IPS-15b (cell line): ENCODE data around the gene MAST1.
A peak's percentile ranks its signal among the peaks of the same experiment; 100 is the strongest.
"Not testable (repeated sequence)": the region's sequence is repeated elsewhere in the genome, so short reads cannot be mapped to it uniquely, and the experiment has no call there.

Experiments used
- H3K27me3 ChIP-seq: one replicate; pipeline ENCODE4 v1.6.1; 2013; ENCODE audit warnings: low read length; ENCODE audit not compliant: control insufficient read depth, insufficient read depth
- H3K36me3 ChIP-seq: one replicate; pipeline ENCODE4 v1.6.1; 2013; ENCODE audit warnings: low read length; ENCODE audit not compliant: control insufficient read depth, insufficient read depth
- H3K4me1 ChIP-seq: one replicate; pipeline ENCODE4 v1.6.1; 2013; ENCODE audit warnings: mild to moderate bottlenecking, low read length; ENCODE audit not compliant: control insufficient read depth, insufficient read depth
- H3K4me3 ChIP-seq: one replicate; pipeline ENCODE4 v1.5.1; 2013; ENCODE audit warnings: low read depth, low read length
- H3K9ac ChIP-seq: one replicate; pipeline ENCODE4 v1.6.1; 2013; ENCODE audit warnings: low read depth, mild to moderate bottlenecking, low read length
- H3K9me3 ChIP-seq: one replicate; pipeline ENCODE4 v1.6.1; 2013; ENCODE audit warnings: mild to moderate bottlenecking, low read length; ENCODE audit not compliant: control insufficient read depth, insufficient read depth

Gene MAST1

DNA sequence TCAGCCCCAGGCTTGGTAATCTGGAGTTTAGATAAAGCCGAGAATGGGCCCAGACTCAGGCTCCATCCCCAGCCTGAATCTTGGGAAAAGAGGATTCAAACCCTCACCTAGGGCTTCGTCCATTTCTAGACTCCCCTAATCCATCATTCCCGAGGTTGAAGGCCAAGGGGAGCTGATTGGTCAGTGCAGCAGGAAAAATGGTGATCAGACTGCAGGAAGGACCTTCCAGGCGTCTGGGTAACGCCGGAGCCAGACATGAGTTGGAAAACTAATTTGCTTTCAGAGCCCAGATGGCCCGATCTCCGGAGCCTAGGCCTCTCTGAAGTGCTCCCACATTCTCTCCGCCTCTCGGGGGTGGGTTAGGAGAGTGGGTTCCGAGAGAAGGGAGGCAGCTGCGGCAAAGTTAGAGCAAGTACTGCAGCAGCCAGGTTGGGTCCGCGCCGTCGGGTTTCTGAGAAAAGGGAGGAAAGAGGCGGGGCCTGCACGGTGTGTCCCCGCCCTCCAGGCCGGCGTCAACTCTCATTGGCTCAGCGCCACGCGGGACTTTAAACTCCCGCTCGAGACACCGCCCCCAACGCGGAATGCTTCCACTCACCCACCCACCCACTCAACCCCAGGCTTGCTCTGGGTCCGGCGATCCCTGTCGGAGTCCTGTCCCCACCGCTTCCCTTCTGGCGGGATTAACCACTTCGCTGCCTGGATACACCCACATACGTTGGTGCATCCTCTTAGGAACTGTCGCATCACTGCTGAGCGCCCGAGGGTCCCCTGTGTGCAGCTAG lies 3.1 kb upstream of the MAST1 start:
- H3K4me1 ChIP-seq, result peaks cover 2% of the 10 kb centered on the region
- peaks cover 24% of the 10 kb centered on the region for H3K27me3 ChIP-seq
- H3K9ac ChIP-seq, result no peak overlapping the region
- H3K4me3 ChIP-seq, result peak overlapping the region; percentile 77
- H3K36me3 ChIP-seq, result no peaks in the 10 kb centered on the region
- H3K9me3 ChIP-seq, result no peaks in the 10 kb centered on the region

DNA sequence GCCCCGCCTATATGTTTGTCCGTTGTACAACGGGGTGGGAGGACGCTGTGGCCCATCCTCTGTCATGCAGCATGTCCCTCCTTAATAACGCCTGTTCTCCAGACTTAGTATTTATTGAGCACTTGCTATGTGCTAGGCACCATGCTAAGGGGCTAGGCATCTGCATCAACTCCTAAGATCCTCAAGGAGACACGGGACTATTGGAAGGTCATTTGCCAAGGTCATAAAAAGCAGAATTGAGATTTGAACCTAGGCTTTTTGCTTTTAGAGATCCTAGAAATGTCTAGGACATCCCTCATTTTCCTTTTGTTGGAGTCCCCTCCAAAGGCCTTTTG lies 1.8 kb upstream of the MAST1 start:
- no peak overlapping the region for H3K9ac ChIP-seq
- peak overlapping the region; percentile 23 for H3K4me3 ChIP-seq
- peaks cover 3% of the 10 kb centered on the region for H3K4me1 ChIP-seq
- peaks cover 24% of the 10 kb centered on the region for H3K27me3 ChIP-seq
- no peaks in the 10 kb centered on the region for H3K36me3 ChIP-seq
- H3K9me3 ChIP-seq, result no peaks in the 10 kb centered on the region

DNA sequence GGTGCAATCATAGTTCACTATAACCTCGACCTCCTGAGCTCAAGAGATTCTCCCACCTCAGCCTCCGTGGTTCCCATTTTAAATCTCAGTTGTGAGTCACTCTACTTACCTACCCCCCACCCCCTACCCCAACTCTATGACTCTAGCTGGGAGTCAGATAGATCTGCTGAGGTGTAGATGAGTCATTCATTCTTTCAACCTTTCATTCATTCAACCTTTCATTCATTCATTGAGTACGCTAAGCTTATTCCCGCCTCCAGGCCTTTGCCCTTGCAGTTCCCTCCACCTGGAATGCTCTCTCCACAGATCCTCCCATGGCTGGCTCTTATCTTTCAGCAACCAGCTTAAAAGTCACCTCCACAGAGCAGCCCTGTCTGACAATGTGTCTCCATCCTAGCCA lies 1.1 kb upstream of the MAST1 start:
- H3K9ac ChIP-seq, result no peak overlapping the region
- H3K27me3 ChIP-seq, result peaks cover 17% of the 10 kb centered on the region
- no peak overlapping the region for H3K4me3 ChIP-seq
- peaks cover 5% of the 10 kb centered on the region for H3K4me1 ChIP-seq
- H3K9me3 ChIP-seq, result no peaks in the 10 kb centered on the region
- H3K36me3 ChIP-seq, result no peaks in the 10 kb centered on the region

DNA sequence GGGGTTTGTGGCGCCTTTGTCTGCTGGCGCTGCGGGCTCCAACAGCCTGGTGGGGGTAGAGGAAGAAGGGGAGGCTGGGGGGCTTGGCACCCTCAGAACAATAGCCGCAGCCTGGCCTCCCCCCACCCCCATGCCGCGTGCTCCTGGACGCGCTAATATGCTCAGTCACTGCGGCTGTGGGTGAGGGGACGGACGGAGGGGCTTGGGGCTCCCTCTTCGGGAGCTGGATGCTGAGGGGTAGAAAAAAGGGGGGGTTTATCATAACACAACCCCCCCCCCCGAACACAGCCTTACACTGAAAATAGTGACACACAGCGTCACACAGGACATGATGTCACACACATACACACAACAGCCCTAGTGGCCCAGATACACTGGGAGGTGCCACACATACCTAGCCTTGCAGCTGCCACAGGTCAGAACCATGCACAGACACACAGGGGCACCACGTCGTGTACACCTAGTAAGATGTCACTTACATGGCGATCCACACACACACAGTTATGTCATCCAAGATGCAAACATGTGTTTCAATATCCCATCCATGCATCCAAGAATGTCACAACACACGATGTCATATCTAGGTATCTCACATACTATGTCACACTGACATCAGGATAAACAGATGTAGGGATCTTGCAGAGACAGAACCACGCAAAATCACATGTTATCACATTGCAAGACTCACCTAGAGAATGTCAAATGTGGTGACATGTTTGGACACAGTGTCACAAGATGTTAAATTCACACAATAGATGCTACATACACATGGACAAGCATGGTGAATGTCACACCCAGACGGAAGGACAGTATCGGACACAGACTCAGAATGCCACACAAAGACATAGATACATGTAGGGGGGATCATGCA lies 806 bp downstream of the MAST1 start:
- H3K36me3 ChIP-seq, result no peaks in the 10 kb centered on the region
- no peaks in the 10 kb centered on the region for H3K9me3 ChIP-seq
- H3K27me3 ChIP-seq, result peaks cover 16% of the 10 kb centered on the region
- H3K4me1 ChIP-seq, result peaks cover 5% of the 10 kb centered on the region
- peak overlapping the region; percentile 55 for H3K4me3 ChIP-seq
- no peak overlapping the region for H3K9ac ChIP-seq

DNA sequence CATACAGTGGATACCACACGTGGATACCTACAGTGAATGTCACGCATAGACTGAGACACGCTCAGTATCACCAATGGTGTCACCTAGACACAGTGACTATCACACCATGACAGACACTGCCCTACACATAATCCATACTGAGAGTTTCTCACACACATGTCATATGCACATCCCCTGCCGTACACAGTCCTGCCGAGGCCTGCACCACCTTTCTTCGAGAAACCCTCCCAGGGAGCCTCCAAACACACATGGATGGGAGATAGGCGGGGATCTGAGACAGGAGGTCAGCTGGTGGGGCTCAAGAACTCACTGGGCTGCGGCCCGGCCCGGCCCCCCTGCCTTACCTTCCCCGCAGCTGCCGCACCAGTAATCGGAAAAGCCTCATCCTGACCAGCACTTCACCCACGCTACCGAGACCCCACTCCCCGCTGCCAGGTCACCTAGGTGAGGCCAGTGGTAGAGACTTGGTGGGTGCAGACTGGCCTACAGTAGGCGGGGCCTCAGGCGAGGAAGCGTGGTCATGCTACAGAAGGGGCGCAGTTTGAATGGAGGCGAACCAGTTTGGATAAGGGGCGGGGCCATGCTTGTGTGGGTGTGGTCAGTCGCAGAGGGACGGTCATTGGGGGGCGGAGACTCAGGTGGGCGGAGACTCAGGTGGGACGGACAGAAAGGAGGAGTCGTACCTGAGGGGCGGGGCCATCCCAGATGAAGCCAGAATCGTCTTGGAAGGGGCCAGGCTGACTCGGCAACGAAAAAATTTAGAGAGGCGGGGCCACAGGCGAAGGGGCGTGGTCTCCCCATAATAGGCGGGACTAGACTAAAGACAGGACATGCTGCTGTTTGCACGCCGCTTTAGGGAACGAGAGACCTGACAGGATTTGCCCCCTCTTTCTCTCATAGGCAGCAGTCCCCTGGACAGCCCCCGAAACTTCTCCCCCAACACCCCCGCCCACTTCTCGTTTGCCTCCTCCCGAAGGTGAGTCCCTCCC lies 2.1 kb downstream of the MAST1 start:
- peaks cover 3% of the 10 kb centered on the region for H3K4me1 ChIP-seq
- H3K9me3 ChIP-seq, result no peaks in the 10 kb centered on the region
- peak overlapping the region; percentile 53 for H3K4me3 ChIP-seq
- H3K36me3 ChIP-seq, result no peaks in the 10 kb centered on the region
- no peak overlapping the region for H3K9ac ChIP-seq
- H3K27me3 ChIP-seq, result peaks cover 5% of the 10 kb centered on the region

DNA sequence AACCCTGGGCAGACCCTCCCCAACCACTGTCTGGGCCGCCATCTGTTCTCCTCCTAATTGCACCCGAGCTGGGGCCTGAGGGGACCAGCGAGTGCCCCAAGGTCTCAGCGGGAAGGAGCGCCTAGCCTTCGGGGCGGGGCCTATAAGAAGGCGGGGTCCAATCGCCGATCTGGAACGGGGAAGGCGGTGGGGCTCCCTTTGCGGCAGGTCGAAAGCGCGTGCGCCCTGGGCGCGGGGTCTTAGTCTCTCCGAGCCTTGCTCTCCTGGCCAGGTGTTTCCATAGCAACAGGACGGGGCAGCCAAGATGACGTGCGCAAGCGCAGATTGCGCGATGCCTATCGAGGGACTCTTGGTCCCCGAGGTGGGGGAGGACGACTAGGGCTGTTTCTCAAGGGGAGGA lies 2.8 kb downstream of the MAST1 start:
- Histone ChIP-seq H3K4me3 (peak overlapping the region; percentile 53), H3K27me3 (peaks cover 4% of the 10 kb centered on the region), H3K9me3 (no peaks in the 10 kb centered on the region), H3K36me3 (no peaks in the 10 kb centered on the region), H3K4me1 (peaks cover 3% of the 10 kb centered on the region), H3K9ac (no peak overlapping the region)

DNA sequence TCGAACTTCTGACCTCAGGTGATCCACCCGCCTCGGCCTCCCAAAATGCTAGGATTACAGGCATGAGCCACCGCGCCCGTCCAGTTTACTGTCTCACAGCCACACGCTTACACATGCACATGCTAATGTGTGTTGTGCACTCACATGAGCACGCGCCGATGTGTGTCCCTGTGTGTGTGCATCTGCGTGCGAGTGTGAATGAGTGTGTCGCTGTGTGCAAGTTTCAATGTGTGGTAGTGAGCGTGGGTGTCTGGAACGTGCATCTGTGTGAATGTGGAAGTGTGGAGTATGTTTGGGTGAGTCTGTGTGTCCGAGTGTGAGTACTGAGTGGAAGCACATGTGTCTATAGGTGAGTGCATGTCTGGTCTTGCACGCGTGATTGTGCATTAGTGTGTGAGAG lies 4.2 kb downstream of the MAST1 start:
- H3K9ac ChIP-seq, result no peak overlapping the region
- no peaks in the 10 kb centered on the region for H3K9me3 ChIP-seq
- H3K36me3 ChIP-seq, result no peaks in the 10 kb centered on the region
- H3K27me3 ChIP-seq, result peaks cover 4% of the 10 kb centered on the region
- H3K4me3 ChIP-seq, result no peak overlapping the region
- H3K4me1 ChIP-seq, result peaks cover 3% of the 10 kb centered on the region

DNA sequence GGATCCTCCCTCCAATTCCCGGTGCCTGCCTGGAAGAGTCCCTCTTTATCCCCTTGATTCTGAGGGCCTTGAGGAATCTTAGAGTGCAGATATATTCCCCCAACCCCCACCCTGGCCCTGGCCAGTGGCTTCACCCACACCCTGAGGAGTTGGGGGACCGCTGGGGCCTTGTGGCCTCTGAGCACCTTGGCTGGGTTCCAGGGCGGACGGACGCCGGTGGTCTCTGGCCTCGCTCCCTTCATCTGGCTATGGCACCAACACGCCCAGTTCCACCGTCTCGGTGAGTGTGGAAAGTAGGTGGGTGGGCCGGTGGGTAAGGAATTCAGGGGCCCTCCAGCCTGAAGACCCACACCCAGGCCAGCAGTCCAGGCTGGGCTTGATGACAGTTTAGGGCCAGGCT lies 5.0 kb downstream of the MAST1 start:
- no peak overlapping the region for H3K9ac ChIP-seq
- no peaks in the 10 kb centered on the region for H3K9me3 ChIP-seq
- no peak overlapping the region for H3K4me3 ChIP-seq
- H3K36me3 ChIP-seq, result no peaks in the 10 kb centered on the region
- peaks cover 5% of the 10 kb centered on the region for H3K4me1 ChIP-seq
- peaks cover 7% of the 10 kb centered on the region for H3K27me3 ChIP-seq

DNA sequence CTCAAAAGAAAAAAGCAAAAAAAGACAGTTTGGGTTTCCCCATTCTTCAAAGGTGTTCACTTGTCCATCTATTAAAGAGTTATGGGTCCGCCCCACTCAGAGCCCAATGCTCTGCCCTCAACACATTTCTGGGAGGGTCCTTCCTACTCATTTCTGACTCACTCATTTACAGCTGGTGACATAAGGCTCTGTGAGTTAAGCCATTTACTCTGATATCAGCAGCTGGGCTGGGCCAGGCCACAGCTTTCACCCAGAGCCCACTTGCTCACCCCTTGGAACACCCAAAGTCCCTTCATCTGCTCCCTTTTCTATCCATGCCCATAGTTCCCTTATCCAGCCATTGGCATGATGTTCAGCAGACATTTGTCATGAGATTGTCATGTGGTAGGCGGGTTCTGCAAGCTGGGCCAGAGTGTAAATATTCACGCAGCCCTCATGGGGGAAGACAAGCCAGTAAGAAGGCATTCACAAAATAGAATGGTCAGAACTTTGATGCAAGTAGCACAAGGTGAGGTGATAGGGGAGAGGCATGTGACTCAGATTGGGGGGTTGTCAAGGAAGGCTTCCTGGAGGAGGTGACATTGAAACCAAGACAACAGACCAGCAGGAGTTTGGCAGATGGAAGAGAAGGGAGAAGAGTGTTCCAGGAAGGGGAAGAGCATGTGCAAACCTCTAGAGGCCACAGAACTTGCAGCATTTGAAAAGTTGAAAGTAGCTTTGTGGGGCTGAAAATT lies 5.9 kb downstream of the MAST1 start:
- H3K27me3 ChIP-seq, result peaks cover 5% of the 10 kb centered on the region
- no peaks in the 10 kb centered on the region for H3K9me3 ChIP-seq
- H3K9ac ChIP-seq, result no peak overlapping the region
- no peak overlapping the region for H3K4me3 ChIP-seq
- H3K36me3 ChIP-seq, result no peaks in the 10 kb centered on the region
- H3K4me1 ChIP-seq, result peaks cover 5% of the 10 kb centered on the region

DNA sequence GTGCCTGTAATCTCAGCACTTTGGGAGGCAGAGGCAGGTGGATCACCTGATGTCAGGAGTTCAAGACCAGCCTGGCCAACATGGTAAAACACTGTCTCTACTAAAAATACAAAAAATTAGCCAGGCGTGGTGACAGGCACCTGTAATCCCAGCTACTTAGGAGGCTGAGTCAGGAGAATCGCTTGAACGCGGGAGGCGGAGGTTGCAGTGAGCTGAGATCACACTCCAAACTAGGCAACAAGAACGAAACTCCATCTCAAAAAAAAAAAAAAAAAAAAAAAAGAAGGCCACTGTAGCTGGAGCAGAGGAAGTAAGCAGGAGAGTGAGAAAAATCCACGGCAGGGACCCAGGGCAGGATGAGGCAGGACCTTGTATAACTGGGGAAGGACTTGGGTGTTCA lies 8.3 kb downstream of the MAST1 start:
- not testable (repeated sequence) for H3K36me3 ChIP-seq, H3K9me3 ChIP-seq, H3K27me3 ChIP-seq, H3K9ac ChIP-seq, H3K4me3 ChIP-seq, H3K4me1 ChIP-seq
